OCI-LY3 (cell line): ENCODE results near the gene SPDL1.
A peak's percentile ranks its signal among the peaks of the same experiment; 100 is the strongest.

Source experiments
- H2AFZ ChIP-seq: fragments of 200-600, 300-600 bp; shearing (Covaris generic); 2 replicates; pipeline ENCODE4 v1.6.0; 2014; ENCODE audit warnings: antibody characterized with exemption, low read depth, low read length
- H3K27ac ChIP-seq: fragments of 200-600, 300-600 bp; sonication (generic); 2 replicates; pipeline ENCODE4 v1.5.1; 2014; ENCODE audit warnings: mild to moderate bottlenecking, low read length, moderate library complexity, mixed read lengths
- H3K27me3 ChIP-seq: fragments of 200-600, 300-600 bp; sonication (generic); 2 replicates; pipeline ENCODE4 v1.6.1; 2014; ENCODE audit warnings: low read depth, low read length, mixed read lengths
- H3K36me3 ChIP-seq: fragments of 200-600, 300-600 bp; sonication (generic); replicated peaks from 2 replicates; pipeline ENCODE3; 2014; ENCODE audit warnings: low read depth, low read length, mixed read lengths
- H3K4me1 ChIP-seq: fragments of 300-600, 200-600 bp; sonication (generic); 2 replicates; pipeline ENCODE4 v1.6.1; 2014; ENCODE audit warnings: low read length, mixed read lengths
- H3K4me2 ChIP-seq: fragments of 200-600, 300-600 bp; sonication (generic); 2 replicates; pipeline ENCODE4 v1.6.1; 2014; ENCODE audit warnings: low read length, mixed read lengths
- H3K4me3 ChIP-seq: fragments of 300-600, 200-600 bp; sonication (generic); 2 replicates; pipeline ENCODE4 v1.5.1; 2014; ENCODE audit warnings: antibody characterized with exemption, mild to moderate bottlenecking, low read length, moderate library complexity
- H3K79me2 ChIP-seq: fragments of 300-600, 200-600 bp; shearing (Covaris generic); 2 replicates; pipeline ENCODE4 v1.6.1; 2014; ENCODE audit warnings: mild to moderate bottlenecking, low read length, mixed read lengths
- H3K9ac ChIP-seq: fragments of 300-600, 200-600 bp; shearing (Covaris generic); 2 replicates; pipeline ENCODE4 v1.6.0; 2014; ENCODE audit warnings: mild to moderate bottlenecking, low read length, moderate library complexity
- H3K9me3 ChIP-seq: fragments of 200-600, 300-600 bp; shearing (Covaris generic); 2 replicates; pipeline ENCODE4 v1.6.1; 2014; ENCODE audit warnings: low read length, mixed read lengths; ENCODE audit not compliant: insufficient read depth
- H4K20me1 ChIP-seq: fragments of 200-600, 300-600 bp; sonication (generic); 2 replicates; pipeline ENCODE4 v1.6.1; 2016; ENCODE audit warnings: low read length, mixed read lengths; ENCODE audit not compliant: insufficient read depth
- EZH2phosphoT487 ChIP-seq: fragments of 200-600 bp; shearing (Covaris generic); IDR thresholded peaks from 2 replicates; pipeline ENCODE4 v1.6.1; 2018; ENCODE audit warnings: antibody characterized with exemption, mixed run types, low read depth
- TF ChIP-seq, protein P1 (sequence below): fragments of 200-600, 300-600 bp; sonication (generic); IDR thresholded peaks from 2 replicates; pipeline ENCODE4 v1.5.1; 2014; ENCODE audit warnings: antibody characterized with exemption, low read length, low read depth

The SPDL1 gene

DNA sequence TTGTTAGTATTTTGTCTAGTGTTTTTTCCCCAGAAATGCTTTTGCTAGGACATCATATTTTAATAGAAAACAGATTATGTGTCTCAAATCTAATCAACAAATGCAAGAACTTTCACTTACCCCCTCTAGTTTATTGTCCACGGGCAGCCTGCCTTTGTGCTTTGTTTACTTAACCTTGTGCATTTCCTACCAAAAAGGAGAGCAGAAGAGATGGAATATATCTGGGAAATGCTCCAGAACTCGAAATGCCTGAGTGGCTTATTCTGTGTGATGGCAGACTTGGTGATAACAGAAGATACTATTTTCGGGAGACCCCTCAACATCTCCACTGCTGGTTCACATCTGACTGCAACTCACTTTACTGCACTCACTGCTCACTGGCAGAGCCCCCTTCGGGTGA lies 33.3 kb upstream of the SPDL1 start:
- Histone ChIP-seq H2AFZ (no peak overlapping the region), H3K27ac (no peak overlapping the region), H3K36me3 (no peaks in the 10 kb centered on the region), H3K4me1 (peaks cover 31% of the 10 kb centered on the region), H4K20me1 (no peaks in the 10 kb centered on the region), H3K9me3 (no peaks in the 10 kb centered on the region), H3K79me2 (no peaks in the 10 kb centered on the region), H3K4me3 (no peak overlapping the region), H3K9ac (no peak overlapping the region), H3K27me3 (peaks cover 64% of the 10 kb centered on the region), H3K4me2 (no peak overlapping the region)
- TF ChIP-seq, protein P1, sequence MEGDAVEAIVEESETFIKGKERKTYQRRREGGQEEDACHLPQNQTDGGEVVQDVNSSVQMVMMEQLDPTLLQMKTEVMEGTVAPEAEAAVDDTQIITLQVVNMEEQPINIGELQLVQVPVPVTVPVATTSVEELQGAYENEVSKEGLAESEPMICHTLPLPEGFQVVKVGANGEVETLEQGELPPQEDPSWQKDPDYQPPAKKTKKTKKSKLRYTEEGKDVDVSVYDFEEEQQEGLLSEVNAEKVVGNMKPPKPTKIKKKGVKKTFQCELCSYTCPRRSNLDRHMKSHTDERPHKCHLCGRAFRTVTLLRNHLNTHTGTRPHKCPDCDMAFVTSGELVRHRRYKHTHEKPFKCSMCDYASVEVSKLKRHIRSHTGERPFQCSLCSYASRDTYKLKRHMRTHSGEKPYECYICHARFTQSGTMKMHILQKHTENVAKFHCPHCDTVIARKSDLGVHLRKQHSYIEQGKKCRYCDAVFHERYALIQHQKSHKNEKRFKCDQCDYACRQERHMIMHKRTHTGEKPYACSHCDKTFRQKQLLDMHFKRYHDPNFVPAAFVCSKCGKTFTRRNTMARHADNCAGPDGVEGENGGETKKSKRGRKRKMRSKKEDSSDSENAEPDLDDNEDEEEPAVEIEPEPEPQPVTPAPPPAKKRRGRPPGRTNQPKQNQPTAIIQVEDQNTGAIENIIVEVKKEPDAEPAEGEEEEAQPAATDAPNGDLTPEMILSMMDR = no peak
- TF ChIP-seq EZH2phosphoT487 = no peak

DNA sequence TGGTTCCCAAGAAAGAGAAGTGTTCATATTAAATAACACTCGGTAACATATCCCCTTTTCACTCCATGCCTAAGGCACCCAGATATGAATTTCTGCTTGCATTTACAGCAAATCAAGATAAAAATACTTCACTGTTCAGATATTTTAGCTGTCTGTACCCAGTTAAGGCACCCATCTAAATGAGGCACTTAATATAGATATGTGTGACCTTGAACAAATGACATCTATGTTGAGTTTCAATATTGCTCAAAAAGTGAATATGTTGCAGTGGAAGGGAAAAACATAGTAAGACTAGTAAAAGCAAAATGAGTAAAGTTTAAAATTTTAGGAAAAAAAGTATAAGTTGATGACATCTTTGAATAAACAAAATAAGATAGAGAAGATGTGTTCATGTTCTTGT lies 32.4 kb upstream of the SPDL1 start:
- H3K4me3 ChIP-seq = no peak overlapping the region
- H3K4me1 ChIP-seq = peaks cover 31% of the 10 kb centered on the region
- no peaks in the 10 kb centered on the region for H3K9me3 ChIP-seq
- H3K27ac ChIP-seq = no peak overlapping the region
- peaks cover 64% of the 10 kb centered on the region for H3K27me3 ChIP-seq
- H4K20me1 ChIP-seq = no peaks in the 10 kb centered on the region
- H2AFZ ChIP-seq = no peak overlapping the region
- TF ChIP-seq, protein P1 = no peak
- TF ChIP-seq EZH2phosphoT487 = no peak
- no peak overlapping the region for H3K9ac ChIP-seq
- no peaks in the 10 kb centered on the region for H3K36me3 ChIP-seq
- H3K4me2 ChIP-seq = peak overlapping the region; percentile 27
- H3K79me2 ChIP-seq = no peaks in the 10 kb centered on the region

DNA sequence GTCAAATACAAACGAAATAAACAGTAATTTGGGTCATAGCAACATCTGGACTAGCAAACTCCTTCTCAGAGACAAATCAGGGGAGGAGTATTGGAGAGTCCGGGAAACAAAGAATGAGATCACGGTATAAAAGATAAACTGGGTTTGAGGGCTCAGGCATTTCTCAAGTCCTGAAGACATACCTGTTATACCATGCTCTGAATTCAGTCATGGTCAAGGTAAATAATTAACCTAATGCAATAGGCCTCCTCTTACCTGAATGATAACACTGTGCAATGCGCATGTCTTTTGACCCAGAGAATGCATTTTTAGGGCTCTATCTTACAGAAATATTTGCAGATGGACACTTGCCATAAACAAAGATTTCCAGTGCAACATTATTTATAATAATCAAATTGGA lies 31.9 kb upstream of the SPDL1 start:
- H4K20me1 ChIP-seq = no peaks in the 10 kb centered on the region
- no peak overlapping the region for H3K4me3 ChIP-seq
- no peak overlapping the region for H3K9ac ChIP-seq
- peaks cover 31% of the 10 kb centered on the region for H3K4me1 ChIP-seq
- H2AFZ ChIP-seq = no peak overlapping the region
- H3K4me2 ChIP-seq = peak overlapping the region; percentile 27
- no peaks in the 10 kb centered on the region for H3K9me3 ChIP-seq
- no peak for TF ChIP-seq EZH2phosphoT487
- TF ChIP-seq, protein P1 = no peak
- H3K27ac ChIP-seq = no peak overlapping the region
- no peaks in the 10 kb centered on the region for H3K79me2 ChIP-seq
- H3K36me3 ChIP-seq = no peaks in the 10 kb centered on the region
- peaks cover 63% of the 10 kb centered on the region for H3K27me3 ChIP-seq

DNA sequence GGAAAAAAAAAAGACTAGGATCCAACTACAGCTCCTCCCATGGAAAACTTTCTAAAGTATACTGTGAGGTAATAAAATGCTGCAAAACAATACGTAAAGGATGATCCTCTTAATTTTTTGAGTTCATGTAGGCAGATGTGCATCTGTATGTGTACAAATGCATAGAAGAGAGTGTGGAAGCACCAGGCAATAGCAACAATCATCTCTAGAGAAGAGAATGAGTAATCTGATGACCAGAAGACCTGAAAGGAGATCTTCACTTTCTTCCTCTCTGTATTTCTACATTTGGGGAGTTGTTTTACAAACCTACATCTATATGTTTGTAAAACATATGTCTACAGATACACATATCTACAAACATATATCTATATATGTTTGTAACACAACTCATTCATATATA lies 29.3 kb upstream of the SPDL1 start:
- Histone ChIP-seq H3K4me1 (peaks cover 31% of the 10 kb centered on the region), H3K9ac (no peak overlapping the region), H3K4me2 (no peak overlapping the region), H3K79me2 (no peaks in the 10 kb centered on the region), H3K4me3 (no peak overlapping the region), H3K27me3 (peaks cover 51% of the 10 kb centered on the region), H3K36me3 (no peaks in the 10 kb centered on the region), H3K9me3 (no peaks in the 10 kb centered on the region), H3K27ac (no peak overlapping the region), H2AFZ (no peak overlapping the region), H4K20me1 (no peaks in the 10 kb centered on the region)
- TF ChIP-seq, protein P1 = no peak
- no peak for TF ChIP-seq EZH2phosphoT487
